DND-41 (cell line): ENCODE results near the gene ITPR2.

ENCODE experiments used
- ATAC-seq: fragments of 200-7000 bp; cut with Tn5 transposase; 3 replicates; pipeline ENCODE4 v1.9.1; 2021; ENCODE audit warnings: low read depth; ENCODE audit not compliant: insufficient read depth
- DNase-seq: peaks from one replicate; pipeline ENCODE4 v3.0.0-alpha.2; 2020
- H2AFZ ChIP-seq: 2 replicates; pipeline ENCODE4 v1.6.0; 2012; ENCODE audit warnings: low read depth, low read length
- H3K27ac ChIP-seq: 2 replicates; pipeline ENCODE4 v1.5.1; 2012; ENCODE audit warnings: low read length, inconsistent platforms
- H3K27me3 ChIP-seq: fragments of 200-600 bp; sonication (generic); 2 replicates; pipeline ENCODE4 v1.6.0; 2012; ENCODE audit warnings: low read length, mild to moderate bottlenecking, inconsistent platforms; ENCODE audit not compliant: insufficient read depth, poor library complexity
- H3K36me3 ChIP-seq: 2 replicates; pipeline ENCODE4 v1.5.1; 2012; ENCODE audit warnings: low read length, inconsistent platforms; ENCODE audit not compliant: insufficient read depth
- H3K4me1 ChIP-seq: 2 replicates; pipeline ENCODE4 v1.5.1; 2012; ENCODE audit warnings: mild to moderate bottlenecking, low read length; ENCODE audit not compliant: insufficient read depth
- H3K4me2 ChIP-seq: 2 replicates; pipeline ENCODE4 v1.6.0; 2012; ENCODE audit warnings: mild to moderate bottlenecking, moderate library complexity, low read length, inconsistent platforms; ENCODE audit not compliant: insufficient read depth
- H3K4me3 ChIP-seq, 2 experiments: fragments of 200-600 bp in 1 of 2; shearing (Covaris generic) in 1 of 2; 2 replicates each; pipeline ENCODE4 v1.5.1; 2012 to 2016; ENCODE audit warnings: inconsistent platforms in 2 of 2, low read length in 2 of 2, mild to moderate bottlenecking in 2 of 2, low read depth in 1 of 2, moderate library complexity in 1 of 2
- H3K79me2 ChIP-seq: 2 replicates; pipeline ENCODE4 v1.6.0; 2012; ENCODE audit warnings: low read length, inconsistent platforms; ENCODE audit not compliant: insufficient read depth
- H3K9ac ChIP-seq: 2 replicates; pipeline ENCODE4 v1.6.0; 2012; ENCODE audit warnings: low read depth, mild to moderate bottlenecking, inconsistent platforms, low read length, moderate library complexity
- H3K9me3 ChIP-seq: 2 replicates; pipeline ENCODE4 v1.5.1; 2012; ENCODE audit warnings: low read length, moderate library complexity, mild to moderate bottlenecking, inconsistent platforms; ENCODE audit not compliant: insufficient read depth, severe bottlenecking
- H4K20me1 ChIP-seq: 2 replicates; pipeline ENCODE4 v1.6.0; 2012; ENCODE audit warnings: low read length; ENCODE audit not compliant: insufficient read depth
- CTCF ChIP-seq: IDR thresholded peaks from 2 replicates; pipeline ENCODE4 v1.5.1; 2012; ENCODE audit warnings: borderline replicate concordance, low read length, moderate library complexity, mild to moderate bottlenecking; ENCODE audit not compliant: poor library complexity, severe bottlenecking; ENCODE audit errors: extremely low read depth
- EZH2 ChIP-seq: IDR thresholded peaks from 3 replicates; pipeline ENCODE4 v1.6.1; 2012; ENCODE audit warnings: borderline replicate concordance, low read depth, mild to moderate bottlenecking, moderate library complexity, low read length, inconsistent platforms; ENCODE audit not compliant: severe bottlenecking

Gene ITPR2

GRCh38 chr12:26696048-26696612 lies 136.9 kb downstream of the ITPR2 start:
- TF ChIP-seq CTCF, result no peak
- TF ChIP-seq EZH2, result no peak
- Histone ChIP-seq H4K20me1 (no peaks in the 10 kb centered on the region), H2AFZ (no peak overlapping the region), H3K4me3 (no peak overlapping the region), H3K27me3 (no peaks in the 10 kb centered on the region), H3K27ac (no peak overlapping the region), H3K4me2 (no peak overlapping the region), H3K4me1 (no peaks in the 10 kb centered on the region), H3K9ac (no peak overlapping the region), H3K79me2 (no peaks in the 10 kb centered on the region), H3K9me3 (no peaks in the 10 kb centered on the region), H3K36me3 (peaks cover 52% of the 10 kb centered on the region; the same call in 1 of the 2 replicates)
- DNase-seq (no peak), ATAC-seq (no peak)

- H3K27ac ChIP-seq, result no peak overlapping the region
- no peaks in the 10 kb centered on the region for H3K79me2 ChIP-seq
- no peak overlapping the region for H3K4me3 ChIP-seq
- H2AFZ ChIP-seq, result no peak overlapping the region
- TF ChIP-seq EZH2, result no peak
- TF ChIP-seq CTCF, result no peak
- no peaks in the 10 kb centered on the region for H3K9me3 ChIP-seq
- no peaks in the 10 kb centered on the region for H3K4me1 ChIP-seq
- DNase-seq (no peak), ATAC-seq (no peak)
- H3K4me2 ChIP-seq, result no peak overlapping the region
- no peak overlapping the region for H3K9ac ChIP-seq
- no peaks in the 10 kb centered on the region for H4K20me1 ChIP-seq
- H3K27me3 ChIP-seq, result no peaks in the 10 kb centered on the region
- peaks cover 47% of the 10 kb centered on the region; the same call in 1 of the 2 replicates for H3K36me3 ChIP-seq
Measured at GRCh38 chr12:26694402-26694801, 138.6 kb downstream of the ITPR2 start.

- no peak for TF ChIP-seq EZH2
- TF ChIP-seq CTCF, result no peak
Measured at GRCh38 chr12:26692407-26692806, 140.6 kb downstream of the ITPR2 start.

More at GRCh38 chr12:26692407-26692806, 140.6 kb downstream of the ITPR2 start:
- no peaks in the 10 kb centered on the region for H4K20me1 ChIP-seq
- H3K9ac ChIP-seq, result no peak overlapping the region
- no peak overlapping the region for H3K27ac ChIP-seq
- no peaks in the 10 kb centered on the region for H3K4me1 ChIP-seq
- ATAC-seq, result no peak
- H3K9me3 ChIP-seq, result no peaks in the 10 kb centered on the region
- DNase-seq, result no peak
- H3K79me2 ChIP-seq, result no peaks in the 10 kb centered on the region
- H3K4me2 ChIP-seq, result no peak overlapping the region
- H3K27me3 ChIP-seq, result no peaks in the 10 kb centered on the region
- H3K36me3 ChIP-seq, result peaks cover 48% of the 10 kb centered on the region; the same call in 1 of the 2 replicates
- H3K4me3 ChIP-seq, result no peak overlapping the region
- H2AFZ ChIP-seq, result no peak overlapping the region
